K562 (cell line): ENCODE data around the gene CBX2. TPM values are rescaled to one million over a fixed set of nuclear protein-coding genes. Genes with fewer than 3 reads are reported as not detected.

Source experiments
- E4F1 ChIP-seq: fragments of 250-450 bp; sonication (Bioruptor Pico); IDR thresholded peaks from 2 replicates; pipeline ENCODE4 v1.5.0; 2021; ENCODE audit warnings: mild to moderate bottlenecking, borderline replicate concordance
- HMGN3 ChIP-seq: IDR thresholded peaks from 2 replicates; pipeline ENCODE4 v1.6.1; 2011; ENCODE audit warnings: borderline replicate concordance, low read depth, mild to moderate bottlenecking, mixed read lengths, low read length; ENCODE audit not compliant: insufficient read length; ENCODE audit errors: extremely low read depth
- MEF2D ChIP-seq: conservative IDR thresholded peaks from 2 replicates; pipeline ENCODE4 v1.6.1; 2016; ENCODE audit warnings: low read depth, missing genetic modification characterization, missing compliant biosample characterization
- STAT5A ChIP-seq: IDR thresholded peaks from 2 replicates; pipeline ENCODE4 v1.6.1; 2012; ENCODE audit warnings: low read length, inconsistent platforms, borderline replicate concordance
- THRB ChIP-seq: fragments of 450-650 bp; formaldehyde crosslinking; conservative IDR thresholded peaks from 2 replicates; pipeline ENCODE4 v1.4.0; 2022; ENCODE audit warnings: mild to moderate bottlenecking, missing genetic modification characterization
- ZNF140 ChIP-seq: fragments of 250-450 bp; sonication (Bioruptor Pico); IDR thresholded peaks from 2 replicates; pipeline ENCODE4 v1.8.0; 2021; ENCODE audit warnings: moderate library complexity, mild to moderate bottlenecking, inconsistent platforms
- polyA plus RNA-seq, 8 experiments: library from polyadenylated mRNA; depleted of rRNA in 4 of 8; stranded (reverse) in 5 of 8; unstranded in 3 of 8; fragments of >200 nt; fragmentation: Nextera tagmentation in 2 of 8; fragmentation: Illumina TruSeq in 1 of 8; extraction: Ambion mirVana in 2 of 8; extraction: Trizol in 1 of 8; gene quantifications; 2 replicates each; pipeline versions ENCODE4 v1.2.1 to v1.2.3, GENCODE V29; 2011 to 2014; ENCODE audit warnings: inconsistent platforms in 1 of 8, missing spikeins in 1 of 8
- total RNA-seq, 7 experiments: library from RNA; depleted of rRNA in 6 of 7; stranded (reverse); fragments of >200 nt in 6 of 7; fragmentation: Illumina TruSeq in 2 of 7; extraction: Trizol in 2 of 7; gene quantifications; 2 replicates each; pipeline versions ENCODE4 v1.2.1 to v1.2.3, GENCODE V29; 2011 to 2021; ENCODE audit warnings: low replicate concordance in 1 of 7
- TF ChIP-seq, protein P1 (sequence below): fragments of 450-650 bp; IDR thresholded peaks from 2 replicates; pipeline ENCODE4 v1.6.1; 2018; ENCODE audit not compliant: partially characterized antibody

Gene CBX2
- total and polyA plus RNA-seq, 9 of the 15 experiments (the other 6 are each of a cell fraction or from before 2014, with no cell fraction given), result 0.66 to 26.9 (median 13.9) TPM

- TF ChIP-seq, protein P1, sequence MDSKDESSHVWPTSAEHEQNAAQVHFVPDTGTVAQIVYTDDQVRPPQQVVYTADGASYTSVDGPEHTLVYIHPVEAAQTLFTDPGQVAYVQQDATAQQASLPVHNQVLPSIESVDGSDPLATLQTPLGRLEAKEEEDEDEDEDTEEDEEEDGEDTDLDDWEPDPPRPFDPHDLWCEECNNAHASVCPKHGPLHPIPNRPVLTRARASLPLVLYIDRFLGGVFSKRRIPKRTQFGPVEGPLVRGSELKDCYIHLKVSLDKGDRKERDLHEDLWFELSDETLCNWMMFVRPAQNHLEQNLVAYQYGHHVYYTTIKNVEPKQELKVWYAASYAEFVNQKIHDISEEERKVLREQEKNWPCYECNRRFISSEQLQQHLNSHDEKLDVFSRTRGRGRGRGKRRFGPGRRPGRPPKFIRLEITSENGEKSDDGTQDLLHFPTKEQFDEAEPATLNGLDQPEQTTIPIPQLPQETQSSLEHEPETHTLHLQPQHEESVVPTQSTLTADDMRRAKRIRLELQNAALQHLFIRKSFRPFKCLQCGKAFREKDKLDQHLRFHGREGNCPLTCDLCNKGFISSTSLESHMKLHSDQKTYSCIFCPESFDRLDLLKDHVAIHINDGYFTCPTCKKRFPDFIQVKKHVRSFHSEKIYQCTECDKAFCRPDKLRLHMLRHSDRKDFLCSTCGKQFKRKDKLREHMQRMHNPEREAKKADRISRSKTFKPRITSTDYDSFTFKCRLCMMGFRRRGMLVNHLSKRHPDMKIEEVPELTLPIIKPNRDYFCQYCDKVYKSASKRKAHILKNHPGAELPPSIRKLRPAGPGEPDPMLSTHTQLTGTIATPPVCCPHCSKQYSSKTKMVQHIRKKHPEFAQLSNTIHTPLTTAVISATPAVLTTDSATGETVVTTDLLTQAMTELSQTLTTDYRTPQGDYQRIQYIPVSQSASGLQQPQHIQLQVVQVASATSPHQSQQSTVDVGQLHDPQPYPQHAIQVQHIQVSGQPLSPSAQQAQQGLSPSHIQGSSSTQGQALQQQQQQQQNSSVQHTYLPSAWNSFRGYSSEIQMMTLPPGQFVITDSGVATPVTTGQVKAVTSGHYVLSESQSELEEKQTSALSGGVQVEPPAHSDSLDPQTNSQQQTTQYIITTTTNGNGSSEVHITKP, result no peak
- no peak for TF ChIP-seq STAT5A
- TF ChIP-seq E4F1 (CRISPR knock-in tag), result no peak
- no peak for TF ChIP-seq THRB (CRISPR knock-in tag)
- TF ChIP-seq HMGN3, result peak; percentile 54
- TF ChIP-seq ZNF140 (CRISPR knock-in tag), result no peak
- no peak for TF ChIP-seq MEF2D (tag)
- TF ChIP-seq, all 486 proteins: peak for 27
Observed at GRCh38 chr17:79836972-79837887, 59.3 kb downstream of the CBX2 start (continued).

Other genes with a start within 250 kb of the CBX2 start
- not detected in 2 replicates for gene RBFOX3, start 167.1 kb upstream of the CBX2 start, total RNA-seq (2014; rRNA removed)
- gene RBFOX3, start 167.1 kb upstream of the CBX2 start, total RNA-seq (2014; rRNA removed; fragmentation: Illumina TruSeq; extraction: Trizol), result not detected in 2 replicates
- gene RBFOX3, start 167.1 kb upstream of the CBX2 start, total RNA-seq (2015; rRNA removed; fragmentation: Illumina TruSeq; extraction: Trizol), result not detected in 2 replicates
- not detected in 2 replicates for gene RBFOX3, start 167.1 kb upstream of the CBX2 start, total RNA-seq (2021)
- gene RBFOX3, start 167.1 kb upstream of the CBX2 start, polyA plus RNA-seq (2011; rRNA removed), result not detected in 2 replicates
- not detected in 2 replicates for gene RBFOX3, start 167.1 kb upstream of the CBX2 start, polyA plus RNA-seq (2014; fragmentation: Illumina TruSeq; extraction: Trizol)
- not detected for gene RBFOX3, start 167.1 kb upstream of the CBX2 start, polyA plus RNA-seq (2014; fragmentation: Nextera tagmentation; extraction: Ambion mirVana)
- not detected in 2 replicates for gene RBFOX3, start 167.1 kb upstream of the CBX2 start, polyA plus RNA-seq (2014; rRNA removed)
- gene ENPP7, start 47.2 kb upstream of the CBX2 start, total RNA-seq (2014; rRNA removed), result not detected in 2 replicates
- gene ENPP7, start 47.2 kb upstream of the CBX2 start, total RNA-seq (2014; rRNA removed; fragmentation: Illumina TruSeq; extraction: Trizol), result not detected in 2 replicates
- not detected in 2 replicates for gene ENPP7, start 47.2 kb upstream of the CBX2 start, total RNA-seq (2015; rRNA removed; fragmentation: Illumina TruSeq; extraction: Trizol)
- not detected in 2 replicates for gene ENPP7, start 47.2 kb upstream of the CBX2 start, total RNA-seq (2021)
- gene ENPP7, start 47.2 kb upstream of the CBX2 start, polyA plus RNA-seq (2011; rRNA removed), result not detected in 2 replicates
- gene ENPP7, start 47.2 kb upstream of the CBX2 start, polyA plus RNA-seq (2014; fragmentation: Illumina TruSeq; extraction: Trizol), result not detected in 2 replicates
- gene ENPP7, start 47.2 kb upstream of the CBX2 start, polyA plus RNA-seq (2014; fragmentation: Nextera tagmentation; extraction: Ambion mirVana), result not detected
- gene ENPP7, start 47.2 kb upstream of the CBX2 start, polyA plus RNA-seq (2014; rRNA removed), result not detected in 2 replicates
- 4.9 and 7.1 TPM in 2 replicates for gene CBX8, start 18.9 kb downstream of the CBX2 start, total RNA-seq (2014; rRNA removed)
- 1.8 and 1.9 TPM in 2 replicates for gene CBX8, start 18.9 kb downstream of the CBX2 start, total RNA-seq (2014; rRNA removed; fragmentation: Illumina TruSeq; extraction: Trizol)
- gene CBX8, start 18.9 kb downstream of the CBX2 start, total RNA-seq (2015; rRNA removed; fragmentation: Illumina TruSeq; extraction: Trizol), result 6.6 and 6.7 TPM in 2 replicates
- 11.9 and 12.0 TPM in 2 replicates for gene CBX8, start 18.9 kb downstream of the CBX2 start, total RNA-seq (2021)
- 0.52 and 0.72 TPM in 2 replicates for gene CBX8, start 18.9 kb downstream of the CBX2 start, polyA plus RNA-seq (2011; rRNA removed)
- gene CBX8, start 18.9 kb downstream of the CBX2 start, polyA plus RNA-seq (2014; fragmentation: Illumina TruSeq; extraction: Trizol), result 2.6 and 3.4 TPM in 2 replicates
- under 1 TPM; 0.08 to 0.21 TPM for gene CBX8, start 18.9 kb downstream of the CBX2 start, polyA plus RNA-seq (2014; fragmentation: Nextera tagmentation; extraction: Ambion mirVana)
- 4.7 and 6.7 TPM in 2 replicates for gene CBX8, start 18.9 kb downstream of the CBX2 start, polyA plus RNA-seq (2014; rRNA removed)
- gene CBX4, start 61.3 kb downstream of the CBX2 start, total RNA-seq (2014; rRNA removed), result 42.3 and 42.4 TPM in 2 replicates
- 4.4 and 4.7 TPM in 2 replicates for gene CBX4, start 61.3 kb downstream of the CBX2 start, total RNA-seq (2014; rRNA removed; fragmentation: Illumina TruSeq; extraction: Trizol)
- gene CBX4, start 61.3 kb downstream of the CBX2 start, total RNA-seq (2015; rRNA removed; fragmentation: Illumina TruSeq; extraction: Trizol), result 13.5 and 14.7 TPM in 2 replicates
- 48.5 and 50.5 TPM in 2 replicates for gene CBX4, start 61.3 kb downstream of the CBX2 start, total RNA-seq (2021)
- gene CBX4, start 61.3 kb downstream of the CBX2 start, polyA plus RNA-seq (2011; rRNA removed), result 7.8 and 13.5 TPM in 2 replicates
- 10.0 and 16.4 TPM in 2 replicates for gene CBX4, start 61.3 kb downstream of the CBX2 start, polyA plus RNA-seq (2014; fragmentation: Illumina TruSeq; extraction: Trizol)
- 1 to 10 TPM in 1 of 2 experiments, under 1 TPM in 1; 0.98 to 1.1 TPM for gene CBX4, start 61.3 kb downstream of the CBX2 start, polyA plus RNA-seq (2014; fragmentation: Nextera tagmentation; extraction: Ambion mirVana)
- 34.8 and 40.7 TPM in 2 replicates for gene CBX4, start 61.3 kb downstream of the CBX2 start, polyA plus RNA-seq (2014; rRNA removed)